ENCODE results near the gene SLFN5. TPM values are rescaled to one million over a fixed set of nuclear protein-coding genes. Genes with fewer than 3 reads are reported as not detected.

SLFN5 gene
- polyA plus RNA-seq, 1 experiment: 69.0 TPM

DNA sequence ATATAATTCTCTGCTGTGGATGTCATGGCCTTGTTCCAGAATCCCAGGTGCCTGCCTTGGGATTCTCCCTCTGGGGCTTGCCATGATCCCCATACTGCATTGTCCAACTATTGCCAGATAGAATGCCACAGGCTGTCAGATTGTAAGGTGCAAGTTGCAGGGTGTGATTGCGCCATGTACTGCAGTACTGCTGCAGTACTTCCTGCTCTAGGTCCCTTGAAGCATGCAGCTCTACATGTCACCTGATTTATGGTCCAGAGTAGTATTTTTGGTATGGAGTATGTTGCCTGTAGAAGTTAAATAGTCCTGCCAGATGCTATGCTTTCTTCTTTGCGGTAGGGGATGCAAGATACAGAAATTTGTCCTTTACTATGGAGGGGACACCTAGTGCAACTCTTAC lies 7.0 kb upstream of the SLFN5 start:
- ChIA-PET CTCF (no interaction called here), POLR2A (no interaction called here)
- no peak for DNase-seq (ENCODE audit: low read depth, low spot score)
- H3K9me3 ChIP-seq (ENCODE audit: control insufficient read depth, insufficient read depth, low read length): no peaks in the 10 kb centered on the region
- TF ChIP-seq, protein P1, sequence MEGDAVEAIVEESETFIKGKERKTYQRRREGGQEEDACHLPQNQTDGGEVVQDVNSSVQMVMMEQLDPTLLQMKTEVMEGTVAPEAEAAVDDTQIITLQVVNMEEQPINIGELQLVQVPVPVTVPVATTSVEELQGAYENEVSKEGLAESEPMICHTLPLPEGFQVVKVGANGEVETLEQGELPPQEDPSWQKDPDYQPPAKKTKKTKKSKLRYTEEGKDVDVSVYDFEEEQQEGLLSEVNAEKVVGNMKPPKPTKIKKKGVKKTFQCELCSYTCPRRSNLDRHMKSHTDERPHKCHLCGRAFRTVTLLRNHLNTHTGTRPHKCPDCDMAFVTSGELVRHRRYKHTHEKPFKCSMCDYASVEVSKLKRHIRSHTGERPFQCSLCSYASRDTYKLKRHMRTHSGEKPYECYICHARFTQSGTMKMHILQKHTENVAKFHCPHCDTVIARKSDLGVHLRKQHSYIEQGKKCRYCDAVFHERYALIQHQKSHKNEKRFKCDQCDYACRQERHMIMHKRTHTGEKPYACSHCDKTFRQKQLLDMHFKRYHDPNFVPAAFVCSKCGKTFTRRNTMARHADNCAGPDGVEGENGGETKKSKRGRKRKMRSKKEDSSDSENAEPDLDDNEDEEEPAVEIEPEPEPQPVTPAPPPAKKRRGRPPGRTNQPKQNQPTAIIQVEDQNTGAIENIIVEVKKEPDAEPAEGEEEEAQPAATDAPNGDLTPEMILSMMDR (IDR thresholded peaks at IDR 0.05; ENCODE audit: low read depth, low read length): no peak
- no peak overlapping the region for H3K4me3 ChIP-seq (ENCODE audit: low read depth, low read length)
- H3K27me3 ChIP-seq (ENCODE audit: control insufficient read depth, insufficient read depth, low read length): peaks cover 5% of the 10 kb centered on the region
- no peak overlapping the region for H3K27ac ChIP-seq (ENCODE audit: low read depth, low read length)

DNA sequence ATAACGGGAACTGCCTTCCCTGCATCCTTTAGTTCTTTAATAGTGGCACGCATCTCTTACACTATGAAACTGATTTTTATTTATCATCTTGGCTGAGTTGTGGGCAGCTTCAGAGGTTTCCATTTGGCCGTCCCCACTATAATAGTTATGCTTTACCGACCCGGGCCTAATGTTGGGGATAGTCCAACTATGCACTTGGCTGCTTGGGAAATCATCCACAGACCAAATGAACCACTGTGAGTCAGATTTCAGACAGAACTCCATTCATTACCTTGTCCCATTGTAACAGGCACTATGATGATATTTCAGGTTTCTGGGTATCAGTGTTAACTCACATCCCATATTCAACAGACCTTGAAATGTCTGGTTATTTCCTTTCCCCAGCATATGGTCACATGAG lies 6.1 kb upstream of the SLFN5 start:
- Histone ChIP-seq H3K27ac (ENCODE audit: low read depth, low read length) (peak overlapping the region; percentile 21), H3K9me3 (ENCODE audit: control insufficient read depth, insufficient read depth, low read length) (no peaks in the 10 kb centered on the region), H3K4me3 (ENCODE audit: low read depth, low read length) (no peak overlapping the region), H3K27me3 (ENCODE audit: control insufficient read depth, insufficient read depth, low read length) (peaks cover 5% of the 10 kb centered on the region)
- DNase-seq (ENCODE audit: low read depth, low spot score): no peak
- POLR2A ChIA-PET: no interaction called here
- CTCF ChIA-PET: no interaction called here
- TF ChIP-seq, protein P1 (IDR thresholded peaks at IDR 0.05; ENCODE audit: low read depth, low read length): no peak

DNA sequence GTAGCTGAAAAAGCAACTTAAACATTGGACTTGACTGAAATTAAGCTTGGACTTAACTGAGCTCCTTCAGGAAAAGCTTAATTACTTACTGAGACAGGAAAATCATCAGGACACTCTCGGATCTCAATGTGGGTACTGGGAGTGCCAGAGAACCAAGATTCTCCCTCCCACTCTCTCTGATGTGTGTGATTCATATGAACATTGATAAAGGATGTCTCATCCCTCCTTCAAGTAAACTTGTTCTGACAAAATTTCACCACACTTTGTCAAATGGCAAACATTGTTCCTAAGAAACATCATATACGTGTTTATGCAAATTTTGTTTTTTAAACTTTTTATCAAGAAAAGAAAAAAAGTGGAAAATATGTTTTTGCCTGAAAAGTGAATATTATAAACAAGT lies 4.1 kb upstream of the SLFN5 start:
- H3K27me3 ChIP-seq (ENCODE audit: control insufficient read depth, insufficient read depth, low read length): peaks cover 5% of the 10 kb centered on the region
- CTCF ChIA-PET: interaction anchor here (0.6 to 1.0 kb wide), 3 partner anchors 74 to 368 kb away, joined by 3 to 4 read pairs (median 3); partner anchors contain the start of gene SLFN13
- POLR2A ChIA-PET: no interaction called here
- TF ChIP-seq, protein P1 (IDR thresholded peaks at IDR 0.05; ENCODE audit: low read depth, low read length): no peak
- no peak overlapping the region for H3K4me3 ChIP-seq (ENCODE audit: low read depth, low read length)
- no peak for DNase-seq (ENCODE audit: low read depth, low spot score)
- no peaks in the 10 kb centered on the region; the same call in 1 of the 2 replicates for H3K9me3 ChIP-seq (ENCODE audit: control insufficient read depth, insufficient read depth, low read length)
- no peak overlapping the region for H3K27ac ChIP-seq (ENCODE audit: low read depth, low read length)

DNA sequence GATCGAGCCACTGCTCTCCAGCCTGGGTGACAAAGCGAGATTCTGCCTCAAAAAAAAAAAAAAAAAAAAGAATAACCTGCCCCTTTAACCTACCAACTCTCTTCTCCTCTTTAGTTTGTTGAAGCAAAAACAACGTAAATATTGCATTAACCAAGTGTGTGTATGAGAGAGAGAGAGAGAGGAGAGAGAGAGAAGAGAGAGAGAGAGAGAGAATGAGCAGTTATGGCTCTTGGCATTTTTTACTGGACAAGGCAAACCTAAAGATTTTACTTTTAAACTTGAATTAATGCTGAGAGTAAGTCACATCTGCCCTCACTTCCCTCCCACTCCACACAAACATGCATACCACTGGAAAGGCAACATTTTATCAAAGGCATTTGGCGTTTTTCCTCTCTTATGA lies 3.0 kb upstream of the SLFN5 start:
- CTCF ChIA-PET: interaction anchor here (0.6 to 1.1 kb wide), 3 partner anchors 73 to 294 kb away, joined by 3 to 5 read pairs (median 3); no protein-coding TSS in a partner anchor
- Histone ChIP-seq H3K27me3 (ENCODE audit: control insufficient read depth, insufficient read depth, low read length) (peaks cover 5% of the 10 kb centered on the region), H3K4me3 (ENCODE audit: low read depth, low read length) (no peak overlapping the region), H3K9me3 (ENCODE audit: control insufficient read depth, insufficient read depth, low read length) (no peaks in the 10 kb centered on the region; the same call in 1 of the 2 replicates), H3K27ac (ENCODE audit: low read depth, low read length) (no peak overlapping the region)
- POLR2A ChIA-PET: no interaction called here
- no peak for DNase-seq (ENCODE audit: low read depth, low spot score)
- TF ChIP-seq, protein P1 (IDR thresholded peaks at IDR 0.05; ENCODE audit: low read depth, low read length): no peak

DNA sequence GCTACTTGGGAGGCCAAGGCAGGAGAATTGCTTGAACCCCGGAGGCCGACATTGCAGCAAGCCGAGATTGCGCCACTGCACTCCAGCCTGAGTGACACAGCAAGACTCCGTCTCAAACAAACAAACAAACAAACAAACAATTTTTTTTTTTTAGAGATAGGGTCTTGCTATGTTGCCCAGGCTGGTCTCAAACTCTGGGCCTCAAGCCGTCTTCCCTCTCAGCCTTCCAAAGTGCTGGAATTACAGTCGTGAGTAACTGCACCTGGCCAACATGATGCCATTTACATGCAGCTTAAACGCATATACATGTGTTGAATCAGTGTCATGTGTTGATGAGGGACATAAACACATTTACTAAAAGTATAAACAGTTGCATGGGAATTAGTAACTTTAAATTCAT lies 2.0 kb upstream of the SLFN5 start:
- POLR2A ChIA-PET: no interaction called here

More for the DNA sequence above, 2.0 kb upstream of the SLFN5 start:
- no peak for DNase-seq (ENCODE audit: low read depth, low spot score)
- H3K27me3 ChIP-seq (ENCODE audit: control insufficient read depth, insufficient read depth, low read length): peaks cover 2% of the 10 kb centered on the region
- TF ChIP-seq, protein P1 (IDR thresholded peaks at IDR 0.05; ENCODE audit: low read depth, low read length): no peak
- H3K4me3 ChIP-seq (ENCODE audit: low read depth, low read length): no peak overlapping the region
- H3K27ac ChIP-seq (ENCODE audit: low read depth, low read length): no peak overlapping the region
- no peaks in the 10 kb centered on the region; the same call in 1 of the 2 replicates for H3K9me3 ChIP-seq (ENCODE audit: control insufficient read depth, insufficient read depth, low read length)
- CTCF ChIA-PET: interaction anchor here (1.0 to 1.1 kb wide), 2 partner anchors 72 to 293 kb away, joined by 3 to 5 read pairs; no protein-coding TSS in a partner anchor

Measured in AG04450 (cell line).